GM12875 (cell line): ENCODE measurements around the gene LCN15.
"Not testable (repeated sequence)": the region's sequence is repeated elsewhere in the genome, so short reads cannot be mapped to it uniquely, and the experiment has no call there.

Experiments
- H3K4me3 ChIP-seq: one replicate; pipeline ENCODE4 v1.5.1; 2011; ENCODE audit warnings: low read depth, low read length, control low read depth
- TF ChIP-seq, protein P1 (sequence below): IDR thresholded peaks from 2 replicates; pipeline ENCODE4 v1.5.1; 2011; ENCODE audit warnings: low read depth, mild to moderate bottlenecking, control low read depth, inconsistent platforms, low read length, moderate library complexity, borderline replicate concordance; ENCODE audit not compliant: insufficient read depth

LCN15 gene

DNA sequence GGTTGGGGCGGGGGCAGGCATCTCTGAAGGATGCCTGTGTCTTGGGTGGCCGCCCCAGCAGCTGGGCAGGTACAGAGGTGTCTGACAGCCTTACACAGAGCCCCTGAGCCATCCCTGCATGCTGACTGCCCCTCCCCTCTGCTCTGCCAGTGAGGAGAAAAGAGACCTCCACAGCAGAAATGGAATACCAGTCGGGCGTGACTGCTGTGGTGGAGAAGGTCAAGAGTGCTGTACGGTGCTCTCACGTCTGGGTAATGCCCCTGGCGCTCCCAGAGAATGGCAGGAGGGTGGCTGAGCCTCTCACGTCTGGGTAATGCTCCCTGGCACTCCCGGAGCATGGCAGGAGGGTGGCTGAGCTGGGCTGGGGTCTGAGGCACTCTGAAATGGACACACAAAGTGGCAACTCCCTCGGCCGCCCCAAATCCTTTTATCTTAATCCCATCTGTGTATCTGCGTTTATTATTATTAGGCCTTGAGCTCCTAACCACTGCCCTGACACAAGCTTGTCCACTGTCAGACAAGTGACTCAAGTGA lies 41.0 kb upstream of the LCN15 start:
- TF ChIP-seq, protein P1, sequence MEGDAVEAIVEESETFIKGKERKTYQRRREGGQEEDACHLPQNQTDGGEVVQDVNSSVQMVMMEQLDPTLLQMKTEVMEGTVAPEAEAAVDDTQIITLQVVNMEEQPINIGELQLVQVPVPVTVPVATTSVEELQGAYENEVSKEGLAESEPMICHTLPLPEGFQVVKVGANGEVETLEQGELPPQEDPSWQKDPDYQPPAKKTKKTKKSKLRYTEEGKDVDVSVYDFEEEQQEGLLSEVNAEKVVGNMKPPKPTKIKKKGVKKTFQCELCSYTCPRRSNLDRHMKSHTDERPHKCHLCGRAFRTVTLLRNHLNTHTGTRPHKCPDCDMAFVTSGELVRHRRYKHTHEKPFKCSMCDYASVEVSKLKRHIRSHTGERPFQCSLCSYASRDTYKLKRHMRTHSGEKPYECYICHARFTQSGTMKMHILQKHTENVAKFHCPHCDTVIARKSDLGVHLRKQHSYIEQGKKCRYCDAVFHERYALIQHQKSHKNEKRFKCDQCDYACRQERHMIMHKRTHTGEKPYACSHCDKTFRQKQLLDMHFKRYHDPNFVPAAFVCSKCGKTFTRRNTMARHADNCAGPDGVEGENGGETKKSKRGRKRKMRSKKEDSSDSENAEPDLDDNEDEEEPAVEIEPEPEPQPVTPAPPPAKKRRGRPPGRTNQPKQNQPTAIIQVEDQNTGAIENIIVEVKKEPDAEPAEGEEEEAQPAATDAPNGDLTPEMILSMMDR = no peak
- H3K4me3 ChIP-seq = no peak overlapping the region

GRCh38 chr9:136804509-136805206 lies 40.3 kb upstream of the LCN15 start:
- H3K4me3 ChIP-seq = no peak overlapping the region
- TF ChIP-seq, protein P1 = no peak

GRCh38 chr9:136803551-136804508 lies 39.5 kb upstream of the LCN15 start:
- H3K4me3 ChIP-seq = no peak overlapping the region
- TF ChIP-seq, protein P1 = no peak

- not testable (repeated sequence) for H3K4me3 ChIP-seq
These were observed 38.8 kb upstream of the LCN15 start for GRCh38 chr9:136803009-136803550.

- TF ChIP-seq, protein P1 = no peak
- no peak overlapping the region for H3K4me3 ChIP-seq
These were observed 38.0 kb upstream of the LCN15 start for GRCh38 chr9:136802321-136802720.

GRCh38 chr9:136799854-136800657 lies 35.7 kb upstream of the LCN15 start:
- H3K4me3 ChIP-seq = peak overlapping the region; percentile 16
- TF ChIP-seq, protein P1 = no peak
